SH-SY5Y (cell line): ENCODE measurements around the gene CDC42SE2.

Experiments
- GATA2 ChIP-seq: IDR thresholded peaks from 2 replicates; pipeline ENCODE4 v1.6.1; 2011; ENCODE audit warnings: mild to moderate bottlenecking, low read depth, low read length
- GATA3 ChIP-seq: IDR thresholded peaks from 2 replicates; pipeline ENCODE4 v1.6.1; 2011; ENCODE audit warnings: low read depth, mild to moderate bottlenecking, low read length, moderate library complexity

GRCh38 chr5:131221008-131221703, 42.7 kb upstream of the CDC42SE2 start:
- TF ChIP-seq GATA2 (no peak), GATA3 (no peak)
